ENCODE data around the gene CFAP57.

- TF ChIP-seq, protein P1, sequence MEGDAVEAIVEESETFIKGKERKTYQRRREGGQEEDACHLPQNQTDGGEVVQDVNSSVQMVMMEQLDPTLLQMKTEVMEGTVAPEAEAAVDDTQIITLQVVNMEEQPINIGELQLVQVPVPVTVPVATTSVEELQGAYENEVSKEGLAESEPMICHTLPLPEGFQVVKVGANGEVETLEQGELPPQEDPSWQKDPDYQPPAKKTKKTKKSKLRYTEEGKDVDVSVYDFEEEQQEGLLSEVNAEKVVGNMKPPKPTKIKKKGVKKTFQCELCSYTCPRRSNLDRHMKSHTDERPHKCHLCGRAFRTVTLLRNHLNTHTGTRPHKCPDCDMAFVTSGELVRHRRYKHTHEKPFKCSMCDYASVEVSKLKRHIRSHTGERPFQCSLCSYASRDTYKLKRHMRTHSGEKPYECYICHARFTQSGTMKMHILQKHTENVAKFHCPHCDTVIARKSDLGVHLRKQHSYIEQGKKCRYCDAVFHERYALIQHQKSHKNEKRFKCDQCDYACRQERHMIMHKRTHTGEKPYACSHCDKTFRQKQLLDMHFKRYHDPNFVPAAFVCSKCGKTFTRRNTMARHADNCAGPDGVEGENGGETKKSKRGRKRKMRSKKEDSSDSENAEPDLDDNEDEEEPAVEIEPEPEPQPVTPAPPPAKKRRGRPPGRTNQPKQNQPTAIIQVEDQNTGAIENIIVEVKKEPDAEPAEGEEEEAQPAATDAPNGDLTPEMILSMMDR (IDR thresholded peaks at IDR 0.05): no peak
- TF ChIP-seq EZH2 (IDR thresholded peaks at IDR 0.05; ENCODE audit: borderline replicate concordance, insufficient read depth, low read depth, low read length, poor library complexity, severe bottlenecking): no peak
Measured at GRCh38 chr1:43232482-43232881, 60.4 kb downstream of the CFAP57 start.
